Keratinocyte (primary cell): ENCODE results near the gene CCSER1. TPM values are rescaled to one million over a fixed set of nuclear protein-coding genes. Genes with fewer than 3 reads are reported as not detected.

Source experiments
- DNase-seq: peaks from one replicate; pipeline ENCODE4 v3.0.0-alpha.2; 2011; ENCODE audit warnings: low read depth, missing footprints, low spot score
- FAIRE-seq: peaks from 2 replicates; lab custom pipeline; 2011; peaks lifted over from hg19 to GRCh38; lab: Jason Lieb, UNC
- H2AFZ ChIP-seq: 2 replicates; pipeline ENCODE4 v1.6.0; 2012; ENCODE audit warnings: low read length, control low read depth, inconsistent platforms; ENCODE audit not compliant: control insufficient read depth
- H3K27ac ChIP-seq: 2 replicates; pipeline ENCODE4 v1.5.1; 2011; ENCODE audit warnings: low read length; ENCODE audit not compliant: control insufficient read depth, insufficient read depth
- H3K27me3 ChIP-seq: 3 replicates; pipeline ENCODE4 v1.6.0; 2011; ENCODE audit warnings: low read length; ENCODE audit not compliant: control insufficient read depth, insufficient read depth; ENCODE audit errors: extremely low read depth
- H3K36me3 ChIP-seq, 2 experiments: 2 replicates in 1 of 2; 3 replicates in 1 of 2; pipeline ENCODE4 v1.5.1; 2011; ENCODE audit warnings: low read length in 2 of 2, mild to moderate bottlenecking in 1 of 2; ENCODE audit not compliant: control insufficient read depth in 2 of 2, insufficient read depth in 2 of 2; ENCODE audit errors: extremely low read depth in 1 of 2
- H3K4me1 ChIP-seq: 3 replicates; pipeline ENCODE4 v1.5.1; 2011; ENCODE audit warnings: low read length; ENCODE audit not compliant: control insufficient read depth, insufficient read depth; ENCODE audit errors: extremely low read depth
- H3K4me2 ChIP-seq: 3 replicates; pipeline ENCODE4 v1.6.0; 2011; ENCODE audit warnings: low read depth, low read length; ENCODE audit not compliant: control insufficient read depth, insufficient read depth; ENCODE audit errors: extremely low read depth
- H3K4me3 ChIP-seq, 3 experiments: fragments of 200-600 bp in 1 of 3; sonication (generic) in 1 of 3; 2 replicates in 2 of 3; 3 replicates in 1 of 3; pipeline ENCODE4 v1.5.1; 2011 to 2016; ENCODE audit warnings: low read length in 3 of 3, mild to moderate bottlenecking in 3 of 3, control low read depth in 2 of 3, inconsistent platforms in 1 of 3, low read depth in 1 of 3, mixed read lengths in 1 of 3, mixed run types in 1 of 3, moderate library complexity in 1 of 3; ENCODE audit not compliant: control insufficient read depth in 2 of 3, insufficient read depth in 2 of 3; ENCODE audit errors: extremely low read depth in 1 of 3
- H3K79me2 ChIP-seq: 2 replicates; pipeline ENCODE4 v1.6.0; 2012; ENCODE audit warnings: low read length; ENCODE audit not compliant: control insufficient read depth, insufficient read depth
- H3K9ac ChIP-seq: 3 replicates; pipeline ENCODE4 v1.6.0; 2011; ENCODE audit warnings: low read length; ENCODE audit not compliant: control insufficient read depth, insufficient read depth; ENCODE audit errors: extremely low read depth
- H3K9me1 ChIP-seq: 3 replicates; pipeline ENCODE4 v1.6.0; 2011; ENCODE audit warnings: low read length; ENCODE audit not compliant: control insufficient read depth, insufficient read depth; ENCODE audit errors: extremely low read depth
- H3K9me3 ChIP-seq: 2 replicates; pipeline ENCODE4 v1.5.1; 2012; ENCODE audit warnings: low read depth, low read length; ENCODE audit not compliant: control insufficient read depth
- H4K20me1 ChIP-seq: 3 replicates; pipeline ENCODE4 v1.6.0; 2011; ENCODE audit warnings: low read length; ENCODE audit not compliant: control insufficient read depth, insufficient read depth; ENCODE audit errors: extremely low read depth
- EZH2 ChIP-seq: IDR thresholded peaks from one replicate; pipeline ENCODE4 v1.6.1; 2012; ENCODE audit warnings: inconsistent platforms, mild to moderate bottlenecking, low read length, moderate library complexity
- dilution Hi-C: fragments of 300-500 bp; cut with MboI; formaldehyde crosslinking; loops from one replicate; pipeline ENCODE4 v1.7.0; 2020; ENCODE audit warnings: low sequenced_read_pairs; ENCODE audit not compliant: extremely low pct_ligation_motif_present
- polyA plus RNA-seq, 5 experiments: library from polyadenylated mRNA; depleted of rRNA in 3 of 5; stranded (reverse) in 3 of 5; stranded (forward) in 1 of 5; unstranded in 1 of 5; fragments of >200 nt; gene quantifications; 1 replicate in 1 of 5; 2 replicates in 3 of 5; 3 replicates in 1 of 5; pipeline versions ENCODE4 v1.2.1 to v1.2.3, GENCODE V29; 2011 to 2012; ENCODE audit warnings: missing spikeins in 2 of 5, low read depth in 1 of 5, low replicate concordance in 1 of 5
- TF ChIP-seq, protein P1 (sequence below), 3 experiments: IDR thresholded peaks in 1 of 3; conservative IDR thresholded peaks in 1 of 3; optimal IDR thresholded peaks in 1 of 3; 2 replicates in 2 of 3; 3 replicates in 1 of 3; pipeline versions ENCODE3 to v1.5.1; 2011; ENCODE audit warnings: low read length in 3 of 3, mild to moderate bottlenecking in 3 of 3, moderate library complexity in 2 of 3, control low read depth in 1 of 3, inconsistent platforms in 1 of 3; ENCODE audit not compliant: insufficient read depth in 2 of 3; ENCODE audit errors: extremely low read depth in 1 of 3

The CCSER1 gene
- polyA plus RNA-seq, 1 donor (not counting 4 experiments of a cell fraction or from before 2014, with no cell fraction given): 1.2 TPM

DNA sequence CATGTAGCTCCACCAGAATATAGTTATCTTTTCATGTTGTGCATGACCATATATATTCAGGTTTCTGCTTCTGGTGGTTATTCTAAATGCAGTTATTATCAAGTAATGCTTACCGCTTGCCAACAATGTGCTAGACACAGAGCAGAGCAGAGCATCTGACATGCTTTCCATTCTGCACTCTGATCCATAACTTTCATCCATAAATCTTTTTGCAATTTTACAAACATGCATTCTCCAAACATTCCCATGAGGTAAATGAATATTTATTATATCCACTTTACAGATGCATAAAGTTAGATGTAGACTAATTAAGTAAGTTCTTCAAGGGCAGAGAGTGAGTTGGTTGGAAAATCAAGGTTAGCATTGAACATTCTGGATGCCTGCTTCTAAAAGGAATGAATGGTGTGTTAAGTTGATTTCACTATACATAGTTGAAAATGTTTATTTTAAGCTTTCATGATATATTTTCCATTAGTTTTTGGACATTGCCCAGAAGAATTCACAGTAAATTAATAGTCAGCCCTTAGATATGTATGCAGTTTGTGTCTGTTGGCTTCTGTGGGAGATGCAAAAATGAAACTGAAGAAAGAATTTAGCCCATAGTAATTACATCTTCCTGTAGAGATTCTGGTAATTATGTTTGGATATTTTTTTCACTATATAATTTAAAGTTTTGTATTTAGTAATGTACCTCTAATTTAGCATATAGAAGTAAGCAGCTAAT, 867.8 kb downstream of the CCSER1 start:
- Histone ChIP-seq H3K36me3 (no peaks in the 10 kb centered on the region), H3K4me2 (no peak overlapping the region), H3K79me2 (no peaks in the 10 kb centered on the region), H3K27me3 (no peaks in the 10 kb centered on the region), H3K9ac (no peak overlapping the region), H2AFZ (no peak overlapping the region), H3K9me3 (no peaks in the 10 kb centered on the region), H3K27ac (no peak overlapping the region), H3K4me1 (no peaks in the 10 kb centered on the region), H4K20me1 (no peaks in the 10 kb centered on the region), H3K9me1 (no peaks in the 10 kb centered on the region), H3K4me3 (no peak overlapping the region)
- FAIRE-seq (no peak), DNase-seq (no peak)
- dilution Hi-C loops: no loop called here
- no peak for TF ChIP-seq EZH2

- FAIRE-seq: no peak
- no peak overlapping the region for H3K4me2 ChIP-seq
- no peaks in the 10 kb centered on the region for H3K9me3 ChIP-seq
- dilution Hi-C loops: no loop called here
- no peaks in the 10 kb centered on the region for H3K9me1 ChIP-seq
- H2AFZ ChIP-seq: no peak overlapping the region
- H3K36me3 ChIP-seq: no peaks in the 10 kb centered on the region
- no peaks in the 10 kb centered on the region for H3K79me2 ChIP-seq
- H4K20me1 ChIP-seq: no peaks in the 10 kb centered on the region
- H3K4me1 ChIP-seq: no peaks in the 10 kb centered on the region
- TF ChIP-seq, protein P1, sequence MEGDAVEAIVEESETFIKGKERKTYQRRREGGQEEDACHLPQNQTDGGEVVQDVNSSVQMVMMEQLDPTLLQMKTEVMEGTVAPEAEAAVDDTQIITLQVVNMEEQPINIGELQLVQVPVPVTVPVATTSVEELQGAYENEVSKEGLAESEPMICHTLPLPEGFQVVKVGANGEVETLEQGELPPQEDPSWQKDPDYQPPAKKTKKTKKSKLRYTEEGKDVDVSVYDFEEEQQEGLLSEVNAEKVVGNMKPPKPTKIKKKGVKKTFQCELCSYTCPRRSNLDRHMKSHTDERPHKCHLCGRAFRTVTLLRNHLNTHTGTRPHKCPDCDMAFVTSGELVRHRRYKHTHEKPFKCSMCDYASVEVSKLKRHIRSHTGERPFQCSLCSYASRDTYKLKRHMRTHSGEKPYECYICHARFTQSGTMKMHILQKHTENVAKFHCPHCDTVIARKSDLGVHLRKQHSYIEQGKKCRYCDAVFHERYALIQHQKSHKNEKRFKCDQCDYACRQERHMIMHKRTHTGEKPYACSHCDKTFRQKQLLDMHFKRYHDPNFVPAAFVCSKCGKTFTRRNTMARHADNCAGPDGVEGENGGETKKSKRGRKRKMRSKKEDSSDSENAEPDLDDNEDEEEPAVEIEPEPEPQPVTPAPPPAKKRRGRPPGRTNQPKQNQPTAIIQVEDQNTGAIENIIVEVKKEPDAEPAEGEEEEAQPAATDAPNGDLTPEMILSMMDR (optimal IDR thresholded peaks at IDR 0.05 in 1 of 3, IDR thresholded peaks at IDR 0.05 in 1 of 3, conservative IDR thresholded peaks at IDR 0.05 in 1 of 3; ENCODE audit: extremely low read depth in 1 of 3, insufficient read depth in 2 of 3, low read length in 3 of 3): no peak
- TF ChIP-seq EZH2: no peak
- no peak overlapping the region for H3K4me3 ChIP-seq
- no peak overlapping the region for H3K9ac ChIP-seq
- H3K27me3 ChIP-seq: no peaks in the 10 kb centered on the region
- no peak overlapping the region for H3K27ac ChIP-seq
- DNase-seq: no peak
These were observed 868.8 kb downstream of the CCSER1 start for GRCh38 chr4:90995996-90996395.
